Caco-2 (cell line): ENCODE measurements around the gene CAPN5. TPM values are rescaled to one million over a fixed set of nuclear protein-coding genes. Genes with fewer than 3 reads are reported as not detected.

Experiments
- BruUV-seq: library from RNA; stranded (reverse); fragments of 400-500 nt; replicated peaks from 2 replicates; lab custom pipeline; 2021; lab: Mats Ljungman, UMichigan
- CTCF ChIA-PET: fragments of 300-600 bp; sonication (Branson Sonifier 250); formaldehyde crosslinking; loops from one replicate; lab custom pipeline; 2022; ENCODE audit warnings: antibody characterized with exemption; lab: Charles Lee
- POLR2A ChIA-PET: fragments of 300-600 bp; sonication (Branson Sonifier 250); formaldehyde crosslinking; loops from one replicate; lab custom pipeline; 2022; ENCODE audit warnings: antibody characterized with exemption; lab: Charles Lee
- DNase-seq, 2 experiments: peaks; one replicate each; pipeline versions ENCODE4 v3.0.0 to v3.0.0-alpha.2; 2020 to 2022
- H3K27me3 ChIP-seq: replicated peaks from 2 replicates; pipeline ENCODE4 v1.6.0; 2011; ENCODE audit warnings: low read length; ENCODE audit not compliant: control insufficient read depth, insufficient read depth
- H3K36me3 ChIP-seq: 2 replicates; pipeline ENCODE4 v1.5.1; 2011; ENCODE audit warnings: low read length; ENCODE audit not compliant: control insufficient read depth, insufficient read depth
- H3K4me1 ChIP-seq: fragments of 250-450 bp; sonication (Bioruptor Pico); 2 replicates; pipeline ENCODE4 v1.5.1; 2020; ENCODE audit warnings: mild to moderate bottlenecking
- H3K4me3 ChIP-seq: 2 replicates; pipeline ENCODE4 v1.5.1; 2011; ENCODE audit warnings: low read depth, mild to moderate bottlenecking, control low read depth, low read length
- H3K9me3 ChIP-seq: fragments of 250-450 bp; sonication (Bioruptor Pico); 2 replicates; pipeline ENCODE4 v1.5.1; 2020; ENCODE audit warnings: mild to moderate bottlenecking, moderate library complexity
- H3K27ac Mint-ChIP-seq: one replicate; pipeline ENCODE4 v1.8.0; 2022; ENCODE audit warnings: mixed read lengths; ENCODE audit not compliant: unreplicated experiment
- H3K27me3 Mint-ChIP-seq: one replicate; pipeline ENCODE4 v1.8.0; 2022; ENCODE audit warnings: mixed read lengths; ENCODE audit not compliant: insufficient read depth, unreplicated experiment
- H3K36me3 Mint-ChIP-seq: one replicate; pipeline ENCODE4 v1.8.0; 2022; ENCODE audit warnings: mild to moderate bottlenecking, mixed read lengths; ENCODE audit not compliant: insufficient read depth, unreplicated experiment
- H3K4me1 Mint-ChIP-seq: one replicate; pipeline ENCODE4 v1.8.0; 2022; ENCODE audit warnings: low read depth, mixed read lengths; ENCODE audit not compliant: unreplicated experiment
- H3K4me3 Mint-ChIP-seq: one replicate; pipeline ENCODE4 v1.8.0; 2022; ENCODE audit warnings: mild to moderate bottlenecking, moderate library complexity, mixed read lengths; ENCODE audit not compliant: unreplicated experiment
- H3K9me3 Mint-ChIP-seq: one replicate; pipeline ENCODE4 v1.8.0; 2022; ENCODE audit warnings: mixed read lengths; ENCODE audit not compliant: unreplicated experiment
- CTCF ChIP-seq, 2 experiments: fragments of 200-600 bp in 1 of 2; IDR thresholded peaks; 1 replicate in 1 of 2; 2 replicates in 1 of 2; pipeline versions ENCODE4 v1.5.1 to v1.8.0; 2011 to 2022; ENCODE audit warnings: antibody characterized with exemption in 1 of 2, control low read depth in 1 of 2, inconsistent platforms in 1 of 2, low read depth in 1 of 2, low read length in 1 of 2, mild to moderate bottlenecking in 1 of 2, moderate library complexity in 1 of 2; ENCODE audit not compliant: insufficient read depth in 1 of 2, severe bottlenecking in 1 of 2, unreplicated experiment in 1 of 2
- intact Hi-C: fragments of 100-400 bp; cut with micrococcal nuclease; formaldehyde crosslinking; loops from one replicate; pipeline ENCODE4 v1.10.0; 2022; ENCODE audit not compliant: unreplicated experiment
- total RNA-seq: library from RNA; stranded (reverse); gene quantifications from 2 replicates; pipeline ENCODE4 v1.2.3, GENCODE V29; 2022

Gene CAPN5
- total RNA-seq, 1 experiment from 2014 or later: 21.2 TPM

GRCh38 chr11:77040401-77040777 is 26.4 kb upstream of the CAPN5 start:
- Mint-ChIP-seq H3K4me1 (peaks cover 34% of the 10 kb centered on the region), H3K27ac (no peak overlapping the region), H3K9me3 (peaks cover 11% of the 10 kb centered on the region), H3K4me3 (no peak overlapping the region), H3K36me3 (peaks cover 14% of the 10 kb centered on the region), H3K27me3 (no peaks in the 10 kb centered on the region)
- no peaks in the 10 kb centered on the region for H3K27me3 ChIP-seq
- CTCF ChIA-PET: interaction anchor here (0.6 to 1.6 kb wide), 4 partner anchors 51 to 1515 kb away, joined by 3 to 6 read pairs (median 4); partner anchors contain the start of gene GDPD5
- no peak for TF ChIP-seq CTCF (IDR thresholded peaks at IDR 0.05; ENCODE audit: insufficient read depth in 1 of 2, low read depth in 1 of 2, low read length in 1 of 2, severe bottlenecking in 1 of 2, unreplicated experiment in 1 of 2)
- no peaks in the 10 kb centered on the region for H3K36me3 ChIP-seq
- intact Hi-C loops: no loop called here
- no peaks in the 10 kb centered on the region for H3K9me3 ChIP-seq
- no TSS peak for BruUV-seq
- no peak for DNase-seq
- no peak overlapping the region for H3K4me3 ChIP-seq
- H3K4me1 ChIP-seq: peaks cover 26% of the 10 kb centered on the region
- POLR2A ChIA-PET: no interaction called here

GRCh38 chr11:77040889-77041288 is 25.9 kb upstream of the CAPN5 start:
- Histone ChIP-seq H3K36me3 (no peaks in the 10 kb centered on the region), H3K4me1 (peaks cover 21% of the 10 kb centered on the region), H3K9me3 (no peaks in the 10 kb centered on the region), H3K27me3 (no peaks in the 10 kb centered on the region), H3K4me3 (no peak overlapping the region)
- peaks cover 11% of the 10 kb centered on the region for H3K9me3 Mint-ChIP-seq
- H3K27ac Mint-ChIP-seq: no peak overlapping the region
- ChIA-PET POLR2A (no interaction called here), CTCF (interaction anchor here (0.6 to 1.6 kb wide), 3 partner anchors 12 to 122 kb away, joined by 3 to 6 read pairs (median 3); no protein-coding TSS in a partner anchor)
- no TSS peak for BruUV-seq
- H3K4me3 Mint-ChIP-seq: no peak overlapping the region
- DNase-seq: no peak
- H3K27me3 Mint-ChIP-seq: no peaks in the 10 kb centered on the region
- peaks cover 30% of the 10 kb centered on the region for H3K4me1 Mint-ChIP-seq
- peaks cover 14% of the 10 kb centered on the region for H3K36me3 Mint-ChIP-seq
- intact Hi-C loops: no loop called here
- no peak for TF ChIP-seq CTCF (IDR thresholded peaks at IDR 0.05; ENCODE audit: insufficient read depth in 1 of 2, low read depth in 1 of 2, low read length in 1 of 2, severe bottlenecking in 1 of 2, unreplicated experiment in 1 of 2)

GRCh38 chr11:77042111-77042726 is 24.6 kb upstream of the CAPN5 start:
- H3K9me3 ChIP-seq: no peaks in the 10 kb centered on the region
- CTCF ChIA-PET: no interaction called here
- Mint-ChIP-seq H3K4me3 (no peak overlapping the region), H3K27ac (peak overlapping the region; percentile 36), H3K4me1 (peaks cover 23% of the 10 kb centered on the region), H3K27me3 (no peaks in the 10 kb centered on the region), H3K9me3 (peaks cover 11% of the 10 kb centered on the region), H3K36me3 (peaks cover 19% of the 10 kb centered on the region)
- peaks cover 12% of the 10 kb centered on the region for H3K4me1 ChIP-seq
- no TSS peak for BruUV-seq
- no peaks in the 10 kb centered on the region for H3K36me3 ChIP-seq
- no peak overlapping the region for H3K4me3 ChIP-seq
- TF ChIP-seq CTCF (IDR thresholded peaks at IDR 0.05; ENCODE audit: insufficient read depth in 1 of 2, low read depth in 1 of 2, low read length in 1 of 2, severe bottlenecking in 1 of 2, unreplicated experiment in 1 of 2): no peak
- POLR2A ChIA-PET: no interaction called here
- no peak for DNase-seq
- no peaks in the 10 kb centered on the region for H3K27me3 ChIP-seq
- intact Hi-C loops: no loop called here
